Astrocyte (in vitro differentiated cells and primary cell): ENCODE data around the gene ATF7. TPM values are rescaled to one million over a fixed set of nuclear protein-coding genes. Genes with fewer than 3 reads are reported as not detected.

ENCODE experiments used
- DNase-seq: peaks from one replicate; pipeline ENCODE4 v3.0.0-alpha.2; 2010; ENCODE audit warnings: low read depth
- FAIRE-seq: peaks from 2 replicates; lab custom pipeline; 2011; peaks lifted over from hg19 to GRCh38; lab: Jason Lieb, UNC
- H2AFZ ChIP-seq: 2 replicates; pipeline ENCODE4 v1.6.0; 2012; ENCODE audit warnings: low read depth, low read length, inconsistent platforms
- H3K27ac ChIP-seq: 2 replicates; pipeline ENCODE4 v1.5.1; 2011; ENCODE audit warnings: low read depth, low read length, inconsistent platforms
- H3K27me3 ChIP-seq: 2 replicates; pipeline ENCODE4 v1.6.0; 2011; ENCODE audit warnings: low read length, inconsistent platforms; ENCODE audit not compliant: insufficient read depth
- H3K36me3 ChIP-seq: 2 replicates; pipeline ENCODE4 v1.5.1; 2011; ENCODE audit warnings: low read length, inconsistent platforms; ENCODE audit not compliant: insufficient read depth
- H3K4me1 ChIP-seq: 2 replicates; pipeline ENCODE4 v1.5.1; 2011; ENCODE audit warnings: low read length, inconsistent platforms; ENCODE audit not compliant: insufficient read depth
- H3K4me2 ChIP-seq: 2 replicates; pipeline ENCODE4 v1.6.0; 2012; ENCODE audit warnings: low read length, inconsistent platforms
- H3K4me3 ChIP-seq: 2 replicates; pipeline ENCODE4 v1.5.1; 2011; ENCODE audit warnings: low read depth, mild to moderate bottlenecking, low read length, inconsistent platforms; ENCODE audit not compliant: insufficient read depth
- H3K79me2 ChIP-seq: 2 replicates; pipeline ENCODE4 v1.6.0; 2012; ENCODE audit warnings: mild to moderate bottlenecking, low read length, inconsistent platforms; ENCODE audit not compliant: insufficient read depth
- H3K9ac ChIP-seq: 2 replicates; pipeline ENCODE4 v1.6.0; 2012; ENCODE audit warnings: mild to moderate bottlenecking, low read length, inconsistent platforms
- H3K9me3 ChIP-seq: 2 replicates; pipeline ENCODE4 v1.5.1; 2012; ENCODE audit warnings: low read depth, mild to moderate bottlenecking, low read length, inconsistent platforms; ENCODE audit not compliant: insufficient read depth
- H4K20me1 ChIP-seq: 2 replicates; pipeline ENCODE4 v1.6.0; 2012; ENCODE audit warnings: low read length, inconsistent platforms; ENCODE audit not compliant: insufficient read depth
- H3K27ac Mint-ChIP-seq: one replicate; pipeline ENCODE4 v1.8.0; 2021; ENCODE audit warnings: mild to moderate bottlenecking, mixed read lengths; ENCODE audit not compliant: unreplicated experiment
- H3K27me3 Mint-ChIP-seq: one replicate; pipeline ENCODE4 v1.8.0; 2021; ENCODE audit warnings: low read depth, mixed read lengths; ENCODE audit not compliant: unreplicated experiment
- H3K36me3 Mint-ChIP-seq: one replicate; pipeline ENCODE4 v1.8.0; 2021; ENCODE audit warnings: low read depth, mixed read lengths; ENCODE audit not compliant: unreplicated experiment
- H3K4me1 Mint-ChIP-seq: one replicate; pipeline ENCODE4 v1.8.0; 2021; ENCODE audit warnings: low read depth, mixed read lengths; ENCODE audit not compliant: unreplicated experiment
- H3K4me3 Mint-ChIP-seq: one replicate; pipeline ENCODE4 v1.8.0; 2021; ENCODE audit warnings: mild to moderate bottlenecking, moderate library complexity, mixed read lengths; ENCODE audit not compliant: unreplicated experiment
- H3K9me3 Mint-ChIP-seq: one replicate; pipeline ENCODE4 v1.8.0; 2021; ENCODE audit warnings: mild to moderate bottlenecking, mixed read lengths; ENCODE audit not compliant: unreplicated experiment
- CTCF ChIP-seq: IDR thresholded peaks from 2 replicates; pipeline ENCODE4 v1.5.1; 2011; ENCODE audit warnings: low read depth, mild to moderate bottlenecking, inconsistent platforms, low read length, moderate library complexity; ENCODE audit not compliant: insufficient read depth
- EZH2 ChIP-seq: IDR thresholded peaks from 2 replicates; pipeline ENCODE4 v1.6.1; 2012; ENCODE audit warnings: mild to moderate bottlenecking, low read length, inconsistent platforms; ENCODE audit not compliant: insufficient read depth
- total RNA-seq: library from RNA; stranded (reverse); gene quantifications from 2 replicates; pipeline ENCODE4 v1.2.1, GENCODE V29; 2021

Gene ATF7
- total RNA-seq, 1 donor from 2014 or later, result 38.3 TPM

GRCh38 chr12:53530061-53530460, 96.1 kb downstream of the ATF7 start:
- peaks cover 27% of the 10 kb centered on the region for H3K36me3 ChIP-seq
- H3K4me1 ChIP-seq, result no peaks in the 10 kb centered on the region
- no peaks in the 10 kb centered on the region for H3K79me2 ChIP-seq
- no peaks in the 10 kb centered on the region for H4K20me1 ChIP-seq
- no peak for FAIRE-seq
- no peaks in the 10 kb centered on the region for H3K9me3 ChIP-seq
- H3K9me3 Mint-ChIP-seq, result no peaks in the 10 kb centered on the region
- no peak overlapping the region for H3K4me3 Mint-ChIP-seq
- H3K27me3 Mint-ChIP-seq, result no peaks in the 10 kb centered on the region
- no peak for DNase-seq
- no peaks in the 10 kb centered on the region for H3K4me1 Mint-ChIP-seq
- no peak overlapping the region for H3K9ac ChIP-seq
- no peak overlapping the region for H2AFZ ChIP-seq
- H3K4me2 ChIP-seq, result no peak overlapping the region
- H3K27ac Mint-ChIP-seq, result no peak overlapping the region
- TF ChIP-seq CTCF (no peak), EZH2 (no peak)
- peaks cover 29% of the 10 kb centered on the region for H3K36me3 Mint-ChIP-seq
- H3K4me3 ChIP-seq, result no peak overlapping the region
- no peak overlapping the region for H3K27ac ChIP-seq
- no peaks in the 10 kb centered on the region for H3K27me3 ChIP-seq

- Histone ChIP-seq H3K36me3 (peaks cover 30% of the 10 kb centered on the region), H2AFZ (no peak overlapping the region), H3K4me3 (no peak overlapping the region), H3K27ac (no peak overlapping the region), H3K4me2 (no peak overlapping the region), H4K20me1 (no peaks in the 10 kb centered on the region), H3K27me3 (no peaks in the 10 kb centered on the region), H3K79me2 (no peaks in the 10 kb centered on the region), H3K4me1 (no peaks in the 10 kb centered on the region), H3K9ac (no peak overlapping the region), H3K9me3 (no peaks in the 10 kb centered on the region)
- no peaks in the 10 kb centered on the region for H3K9me3 Mint-ChIP-seq
- no peaks in the 10 kb centered on the region for H3K27me3 Mint-ChIP-seq
- no peak for DNase-seq
- no peak for FAIRE-seq
- no peak overlapping the region for H3K4me3 Mint-ChIP-seq
- H3K4me1 Mint-ChIP-seq, result no peaks in the 10 kb centered on the region
- TF ChIP-seq EZH2, result no peak
- no peak for TF ChIP-seq CTCF
- no peak overlapping the region for H3K27ac Mint-ChIP-seq
- H3K36me3 Mint-ChIP-seq, result peaks cover 22% of the 10 kb centered on the region
These were observed 101.7 kb downstream of the ATF7 start for GRCh38 chr12:53524476-53524875.

GRCh38 chr12:53523131-53523530, 103.1 kb downstream of the ATF7 start:
- Histone ChIP-seq H4K20me1 (no peaks in the 10 kb centered on the region), H3K9ac (no peak overlapping the region), H3K27ac (no peak overlapping the region), H3K4me2 (no peak overlapping the region), H3K27me3 (no peaks in the 10 kb centered on the region), H3K4me1 (no peaks in the 10 kb centered on the region), H3K4me3 (no peak overlapping the region), H2AFZ (no peak overlapping the region), H3K36me3 (peaks cover 32% of the 10 kb centered on the region), H3K9me3 (no peaks in the 10 kb centered on the region), H3K79me2 (no peaks in the 10 kb centered on the region)
- Mint-ChIP-seq H3K27ac (no peak overlapping the region), H3K36me3 (peaks cover 21% of the 10 kb centered on the region), H3K27me3 (no peaks in the 10 kb centered on the region), H3K9me3 (no peaks in the 10 kb centered on the region), H3K4me1 (no peaks in the 10 kb centered on the region), H3K4me3 (no peak overlapping the region)
- DNase-seq (no peak), FAIRE-seq (no peak)
- TF ChIP-seq EZH2, result no peak
- no peak for TF ChIP-seq CTCF
